Endothelial cell (in vitro differentiated cells): ENCODE results near the gene KMO. TPM values are rescaled to one million over a fixed set of nuclear protein-coding genes. Genes with fewer than 3 reads are reported as not detected.

Experiments
- DNase-seq: peaks from one replicate; pipeline ENCODE4 v3.0.0; 2021; ENCODE audit warnings: low spot score
- H3K27ac Mint-ChIP-seq: one replicate; pipeline ENCODE4 v1.8.0; 2021; ENCODE audit warnings: mixed read lengths, inconsistent platforms; ENCODE audit not compliant: unreplicated experiment
- H3K27me3 Mint-ChIP-seq: one replicate; pipeline ENCODE4 v1.8.0; 2021; ENCODE audit warnings: mild to moderate bottlenecking, moderate library complexity, mixed read lengths, inconsistent platforms; ENCODE audit not compliant: unreplicated experiment
- H3K36me3 Mint-ChIP-seq: one replicate; pipeline ENCODE4 v1.8.0; 2021; ENCODE audit warnings: mild to moderate bottlenecking, low read depth, mixed read lengths, inconsistent platforms; ENCODE audit not compliant: unreplicated experiment
- H3K4me1 Mint-ChIP-seq: one replicate; pipeline ENCODE4 v1.8.0; 2021; ENCODE audit warnings: mild to moderate bottlenecking, mixed read lengths, inconsistent platforms; ENCODE audit not compliant: unreplicated experiment
- H3K4me3 Mint-ChIP-seq: one replicate; pipeline ENCODE4 v1.8.0; 2021; ENCODE audit warnings: mild to moderate bottlenecking, mixed read lengths, inconsistent platforms; ENCODE audit not compliant: unreplicated experiment
- H3K9me3 Mint-ChIP-seq: one replicate; pipeline ENCODE4 v1.8.0; 2021; ENCODE audit warnings: mixed read lengths, inconsistent platforms; ENCODE audit not compliant: unreplicated experiment
- CTCF ChIP-seq: fragments of 200-600 bp; sonication (generic); IDR thresholded peaks from one replicate; pipeline ENCODE4 v1.5.0; 2021; ENCODE audit warnings: antibody characterized with exemption; ENCODE audit not compliant: unreplicated experiment
- total RNA-seq: library from RNA; stranded (reverse); fragmentation: NEBNext Ultra II Directional; extraction: Animal tissue kit (Norgen Biotek cat#: 25700); gene quantifications from one replicate; pipeline ENCODE4 v1.2.1, GENCODE V29; 2021; ENCODE audit not compliant: unreplicated experiment

KMO gene
- total RNA-seq, 1 donor from 2014 or later, result not detected

- TF ChIP-seq CTCF, result no peak
- Mint-ChIP-seq H3K9me3 (no peaks in the 10 kb centered on the region), H3K27me3 (no peaks in the 10 kb centered on the region), H3K27ac (no peak overlapping the region), H3K4me3 (no peak overlapping the region), H3K4me1 (peaks cover 5% of the 10 kb centered on the region), H3K36me3 (no peaks in the 10 kb centered on the region)
- no peak for DNase-seq
Measured at GRCh38 chr1:241615043-241615974, 83.1 kb downstream of the KMO start.

GRCh38 chr1:241617426-241617825 lies 85.2 kb downstream of the KMO start:
- no peak for DNase-seq

GRCh38 chr1:241622669-241623068 lies 90.5 kb downstream of the KMO start:
- no peak for TF ChIP-seq CTCF
- H3K27me3 Mint-ChIP-seq, result peaks cover 1% of the 10 kb centered on the region
- no peaks in the 10 kb centered on the region for H3K36me3 Mint-ChIP-seq
- H3K27ac Mint-ChIP-seq, result no peak overlapping the region
- peaks cover 10% of the 10 kb centered on the region for H3K4me1 Mint-ChIP-seq
- H3K4me3 Mint-ChIP-seq, result no peak overlapping the region
- no peak for DNase-seq
- no peaks in the 10 kb centered on the region for H3K9me3 Mint-ChIP-seq

More at GRCh38 chr1:241617426-241617825, 85.2 kb downstream of the KMO start:
- Mint-ChIP-seq H3K4me1 (peaks cover 5% of the 10 kb centered on the region), H3K4me3 (no peak overlapping the region), H3K27me3 (peaks cover 1% of the 10 kb centered on the region), H3K9me3 (no peaks in the 10 kb centered on the region), H3K27ac (no peak overlapping the region), H3K36me3 (no peaks in the 10 kb centered on the region)
- no peak for TF ChIP-seq CTCF

- peaks cover 13% of the 10 kb centered on the region for H3K4me1 Mint-ChIP-seq
- no peaks in the 10 kb centered on the region for H3K36me3 Mint-ChIP-seq
- no peak overlapping the region for H3K27ac Mint-ChIP-seq
- no peak for TF ChIP-seq CTCF
- no peaks in the 10 kb centered on the region for H3K9me3 Mint-ChIP-seq
- H3K4me3 Mint-ChIP-seq, result no peak overlapping the region
- DNase-seq, result no peak
- H3K27me3 Mint-ChIP-seq, result peaks cover 1% of the 10 kb centered on the region
Measured at GRCh38 chr1:241624935-241625334, 92.8 kb downstream of the KMO start.

GRCh38 chr1:241627453-241628259 lies 95.5 kb downstream of the KMO start:
- no peak overlapping the region for H3K4me3 Mint-ChIP-seq
- H3K27me3 Mint-ChIP-seq, result no peaks in the 10 kb centered on the region
- peaks cover 13% of the 10 kb centered on the region for H3K4me1 Mint-ChIP-seq
- DNase-seq, result peak; percentile 46
- H3K9me3 Mint-ChIP-seq, result no peaks in the 10 kb centered on the region
- H3K27ac Mint-ChIP-seq, result peak overlapping the region; percentile 77
- TF ChIP-seq CTCF, result peak; percentile 53
- H3K36me3 Mint-ChIP-seq, result no peaks in the 10 kb centered on the region
